Measurements from ENCODE around the gene MLXIPL.
"Not testable (repeated sequence)": the region's sequence is repeated elsewhere in the genome, so short reads cannot be mapped to it uniquely, and the experiment has no call there.

Gene MLXIPL

GRCh38 chr7:73611017-73611555 lies 13.2 kb downstream of the MLXIPL start:
- no peak for DNase-seq

- DNase-seq: no peak
These were observed 14.2 kb downstream of the MLXIPL start for GRCh38 chr7:73610105-73610504.

GRCh38 chr7:73607692-73607983 lies 16.7 kb downstream of the MLXIPL start:
- DNase-seq: not testable (repeated sequence)

- DNase-seq: peak; percentile 75 to 77
These were observed 17.3 kb downstream of the MLXIPL start for GRCh38 chr7:73606801-73607691.

GRCh38 chr7:73605601-73606220 lies 18.6 kb downstream of the MLXIPL start:
- DNase-seq: no peak

- DNase-seq: no peak
These were observed 21.3 kb downstream of the MLXIPL start for GRCh38 chr7:73602721-73603651.

GRCh38 chr7:73599916-73600315 lies 24.4 kb downstream of the MLXIPL start:
- no peak for DNase-seq

GRCh38 chr7:73599151-73599882 lies 25.0 kb downstream of the MLXIPL start:
- no peak for DNase-seq

- no peak for DNase-seq
These were observed 26.1 kb downstream of the MLXIPL start for GRCh38 chr7:73597978-73598782.

- DNase-seq: no peak
These were observed 27.9 kb downstream of the MLXIPL start for GRCh38 chr7:73596191-73597065.

GRCh38 chr7:73595358-73595757 lies 29.0 kb downstream of the MLXIPL start:
- no peak for DNase-seq

- no peak for DNase-seq
These were observed 30.9 kb downstream of the MLXIPL start for GRCh38 chr7:73593207-73594045.

GRCh38 chr7:73586911-73587310 lies 37.4 kb downstream of the MLXIPL start:
- DNase-seq: no peak

- DNase-seq: no peak
These were observed 39.1 kb downstream of the MLXIPL start for GRCh38 chr7:73585196-73585595.

GRCh38 chr7:73582664-73583202 lies 41.6 kb downstream of the MLXIPL start:
- DNase-seq: no peak

- not testable (repeated sequence) for DNase-seq
These were observed 43.3 kb downstream of the MLXIPL start for GRCh38 chr7:73581006-73581405.

GRCh38 chr7:73578342-73579128 lies 45.8 kb downstream of the MLXIPL start, which contains the start of gene TBL2:
Gene TBL2 (minus strand): TSS chr7:73578579. CDS start chr7:73578549, 30 bp downstream.
- peak; percentile 99 to 100 for DNase-seq
